Measurements from ENCODE around the gene DNPH1.

DNA sequence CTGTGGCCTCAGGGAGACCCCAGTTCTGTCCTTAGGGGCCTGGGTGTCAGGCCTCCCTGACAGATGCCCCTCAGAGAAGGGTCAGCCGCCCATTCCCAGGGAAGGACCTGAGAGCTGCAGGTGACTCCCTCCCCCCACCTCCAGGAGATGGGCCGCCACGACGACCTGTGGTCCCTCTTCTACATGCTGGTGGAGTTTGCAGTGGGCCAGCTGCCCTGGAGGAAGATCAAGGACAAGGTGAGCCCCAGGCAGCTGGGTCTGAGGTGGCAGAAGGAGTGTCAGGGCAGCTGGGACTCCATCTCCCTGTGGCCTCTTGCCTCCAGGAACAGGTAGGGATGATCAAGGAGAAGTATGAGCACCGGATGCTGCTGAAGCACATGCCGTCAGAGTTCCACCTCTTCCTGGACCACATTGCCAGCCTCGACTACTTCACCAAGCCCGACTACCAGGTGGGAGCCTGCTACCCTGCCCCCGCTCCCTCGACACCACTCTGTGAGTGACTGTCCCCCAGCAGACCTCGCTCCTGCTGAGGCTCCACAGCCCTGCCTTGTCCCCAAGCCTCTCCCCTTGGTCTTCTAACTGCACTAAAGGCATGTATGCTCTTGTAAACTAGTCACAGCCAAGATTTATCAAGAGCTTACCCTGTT, 26.2 kb upstream of the DNPH1 start:
- TF ChIP-seq POLR2A (IDR thresholded peaks at IDR 0.05) = no peak
- TF ChIP-seq, protein P1, sequence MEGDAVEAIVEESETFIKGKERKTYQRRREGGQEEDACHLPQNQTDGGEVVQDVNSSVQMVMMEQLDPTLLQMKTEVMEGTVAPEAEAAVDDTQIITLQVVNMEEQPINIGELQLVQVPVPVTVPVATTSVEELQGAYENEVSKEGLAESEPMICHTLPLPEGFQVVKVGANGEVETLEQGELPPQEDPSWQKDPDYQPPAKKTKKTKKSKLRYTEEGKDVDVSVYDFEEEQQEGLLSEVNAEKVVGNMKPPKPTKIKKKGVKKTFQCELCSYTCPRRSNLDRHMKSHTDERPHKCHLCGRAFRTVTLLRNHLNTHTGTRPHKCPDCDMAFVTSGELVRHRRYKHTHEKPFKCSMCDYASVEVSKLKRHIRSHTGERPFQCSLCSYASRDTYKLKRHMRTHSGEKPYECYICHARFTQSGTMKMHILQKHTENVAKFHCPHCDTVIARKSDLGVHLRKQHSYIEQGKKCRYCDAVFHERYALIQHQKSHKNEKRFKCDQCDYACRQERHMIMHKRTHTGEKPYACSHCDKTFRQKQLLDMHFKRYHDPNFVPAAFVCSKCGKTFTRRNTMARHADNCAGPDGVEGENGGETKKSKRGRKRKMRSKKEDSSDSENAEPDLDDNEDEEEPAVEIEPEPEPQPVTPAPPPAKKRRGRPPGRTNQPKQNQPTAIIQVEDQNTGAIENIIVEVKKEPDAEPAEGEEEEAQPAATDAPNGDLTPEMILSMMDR (IDR thresholded peaks at IDR 0.05) = no peak

All from breast epithelium (tissue), 3 donors.